Peyer's patch (tissue), 4 donors: ENCODE results near the gene ASB15.

Experiments used
- POLR2A ChIP-seq, 2 donors: fragments of 450-650 bp; IDR thresholded peaks; one replicate each; pipeline ENCODE4 v1.5.1; 2017; ENCODE audit warnings: antibody characterized with exemption in 2 of 2, mild to moderate bottlenecking in 2 of 2, moderate library complexity in 2 of 2
- TF ChIP-seq, protein P1 (sequence below), 6 experiments: fragments of 450-650 bp in 4 of 6; fragments of 200-600 bp in 2 of 6; sonication (generic) in 1 of 6; IDR thresholded peaks; one replicate each; pipeline ENCODE4 v1.5.1; 2017 to 2019; ENCODE audit warnings: antibody characterized with exemption in 6 of 6, mild to moderate bottlenecking in 3 of 6, moderate library complexity in 1 of 6

DNA sequence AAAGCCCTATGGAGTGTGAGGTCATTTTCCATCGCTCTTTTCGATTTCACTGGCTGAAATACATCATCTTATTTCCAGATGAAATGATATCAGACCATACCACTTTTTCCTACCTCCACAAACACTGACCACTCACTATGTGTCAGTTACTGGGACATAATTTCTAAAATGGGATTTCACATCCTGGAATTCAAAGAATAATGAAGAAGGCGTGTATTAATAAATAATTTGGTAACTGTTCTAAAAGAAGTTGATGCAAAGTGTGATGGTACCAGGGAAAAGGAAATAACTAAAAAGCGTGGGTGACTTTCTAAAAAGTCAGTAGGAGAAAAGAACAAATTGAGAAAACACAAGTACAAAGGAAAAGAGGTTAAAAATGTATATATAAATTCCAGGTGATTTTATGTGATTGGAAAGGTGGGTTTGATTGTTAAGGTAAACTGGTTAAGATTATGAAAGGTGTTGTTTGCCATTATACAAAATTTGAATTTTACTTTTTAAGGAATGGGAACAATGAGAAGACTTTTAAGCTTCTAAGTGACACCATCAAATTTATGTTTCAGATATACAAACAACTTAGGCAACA is 43.2 kb upstream of the ASB15 start:
- TF ChIP-seq, protein P1, sequence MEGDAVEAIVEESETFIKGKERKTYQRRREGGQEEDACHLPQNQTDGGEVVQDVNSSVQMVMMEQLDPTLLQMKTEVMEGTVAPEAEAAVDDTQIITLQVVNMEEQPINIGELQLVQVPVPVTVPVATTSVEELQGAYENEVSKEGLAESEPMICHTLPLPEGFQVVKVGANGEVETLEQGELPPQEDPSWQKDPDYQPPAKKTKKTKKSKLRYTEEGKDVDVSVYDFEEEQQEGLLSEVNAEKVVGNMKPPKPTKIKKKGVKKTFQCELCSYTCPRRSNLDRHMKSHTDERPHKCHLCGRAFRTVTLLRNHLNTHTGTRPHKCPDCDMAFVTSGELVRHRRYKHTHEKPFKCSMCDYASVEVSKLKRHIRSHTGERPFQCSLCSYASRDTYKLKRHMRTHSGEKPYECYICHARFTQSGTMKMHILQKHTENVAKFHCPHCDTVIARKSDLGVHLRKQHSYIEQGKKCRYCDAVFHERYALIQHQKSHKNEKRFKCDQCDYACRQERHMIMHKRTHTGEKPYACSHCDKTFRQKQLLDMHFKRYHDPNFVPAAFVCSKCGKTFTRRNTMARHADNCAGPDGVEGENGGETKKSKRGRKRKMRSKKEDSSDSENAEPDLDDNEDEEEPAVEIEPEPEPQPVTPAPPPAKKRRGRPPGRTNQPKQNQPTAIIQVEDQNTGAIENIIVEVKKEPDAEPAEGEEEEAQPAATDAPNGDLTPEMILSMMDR (IDR thresholded peaks at IDR 0.05): no peak
- TF ChIP-seq POLR2A (IDR thresholded peaks at IDR 0.05): no peak
